GM12801 (cell line): Measurements from ENCODE around the gene DRC3.

ENCODE experiments used
- TF ChIP-seq, protein P1 (sequence below): IDR thresholded peaks from one replicate; pipeline ENCODE4 v1.5.1; 2011; ENCODE audit warnings: control low read depth; ENCODE audit not compliant: insufficient read length; ENCODE audit errors: extremely low read depth

Gene DRC3

DNA sequence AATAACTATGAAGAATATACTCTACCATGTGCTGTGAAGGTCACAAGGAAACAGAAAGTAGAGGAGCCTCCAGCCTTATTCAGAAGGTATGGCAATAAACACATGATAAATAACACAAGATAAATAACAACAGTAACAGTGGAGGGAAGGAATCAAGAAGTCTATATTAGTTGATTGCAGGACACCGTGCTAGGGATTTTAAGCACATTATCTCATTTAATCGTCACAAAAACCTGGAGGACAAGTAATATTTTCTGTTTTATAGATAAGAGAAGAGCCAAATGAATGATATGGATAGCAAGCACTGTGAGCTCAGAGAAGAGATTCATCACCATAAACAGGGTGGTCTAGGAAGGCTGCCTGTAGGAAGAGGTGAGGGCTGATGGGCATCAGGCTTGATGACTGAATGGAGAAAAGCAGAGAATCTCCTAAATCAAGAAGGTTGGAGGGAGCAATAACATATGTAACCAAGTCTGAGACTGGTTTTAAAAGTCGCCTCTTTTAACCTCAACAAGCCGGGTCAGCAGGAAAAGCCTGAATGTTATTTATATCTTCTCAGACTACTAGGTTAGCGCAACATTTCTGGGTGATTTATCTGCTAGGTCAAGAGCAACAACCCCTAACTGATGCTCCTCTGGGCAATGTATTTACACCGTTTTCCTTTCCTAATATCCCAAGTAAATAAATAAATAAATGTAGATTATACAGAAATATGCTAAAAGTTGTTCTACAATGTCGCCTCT lies 8.8 kb upstream of the DRC3 start:
- TF ChIP-seq, protein P1, sequence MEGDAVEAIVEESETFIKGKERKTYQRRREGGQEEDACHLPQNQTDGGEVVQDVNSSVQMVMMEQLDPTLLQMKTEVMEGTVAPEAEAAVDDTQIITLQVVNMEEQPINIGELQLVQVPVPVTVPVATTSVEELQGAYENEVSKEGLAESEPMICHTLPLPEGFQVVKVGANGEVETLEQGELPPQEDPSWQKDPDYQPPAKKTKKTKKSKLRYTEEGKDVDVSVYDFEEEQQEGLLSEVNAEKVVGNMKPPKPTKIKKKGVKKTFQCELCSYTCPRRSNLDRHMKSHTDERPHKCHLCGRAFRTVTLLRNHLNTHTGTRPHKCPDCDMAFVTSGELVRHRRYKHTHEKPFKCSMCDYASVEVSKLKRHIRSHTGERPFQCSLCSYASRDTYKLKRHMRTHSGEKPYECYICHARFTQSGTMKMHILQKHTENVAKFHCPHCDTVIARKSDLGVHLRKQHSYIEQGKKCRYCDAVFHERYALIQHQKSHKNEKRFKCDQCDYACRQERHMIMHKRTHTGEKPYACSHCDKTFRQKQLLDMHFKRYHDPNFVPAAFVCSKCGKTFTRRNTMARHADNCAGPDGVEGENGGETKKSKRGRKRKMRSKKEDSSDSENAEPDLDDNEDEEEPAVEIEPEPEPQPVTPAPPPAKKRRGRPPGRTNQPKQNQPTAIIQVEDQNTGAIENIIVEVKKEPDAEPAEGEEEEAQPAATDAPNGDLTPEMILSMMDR: no peak

DNA sequence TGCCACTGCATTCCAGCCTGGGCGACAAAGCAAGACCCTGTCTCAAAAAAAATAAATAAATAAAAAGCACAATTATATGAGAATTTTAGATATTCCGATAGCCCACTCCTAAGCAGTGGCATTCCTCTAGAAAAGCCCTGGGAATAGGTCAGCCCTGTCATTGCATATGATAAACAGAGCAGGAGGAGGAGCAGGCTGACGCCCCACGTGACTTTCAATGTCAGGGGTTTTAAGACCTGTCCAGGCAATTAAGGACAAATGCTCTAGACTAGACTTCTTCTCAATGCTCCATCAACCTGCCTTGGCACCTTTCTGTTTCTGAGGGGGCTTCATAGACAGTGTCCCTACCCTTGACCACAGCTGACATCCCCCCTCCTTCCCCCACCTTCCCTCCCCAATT lies 8.0 kb upstream of the DRC3 start:
- TF ChIP-seq, protein P1: no peak

DNA sequence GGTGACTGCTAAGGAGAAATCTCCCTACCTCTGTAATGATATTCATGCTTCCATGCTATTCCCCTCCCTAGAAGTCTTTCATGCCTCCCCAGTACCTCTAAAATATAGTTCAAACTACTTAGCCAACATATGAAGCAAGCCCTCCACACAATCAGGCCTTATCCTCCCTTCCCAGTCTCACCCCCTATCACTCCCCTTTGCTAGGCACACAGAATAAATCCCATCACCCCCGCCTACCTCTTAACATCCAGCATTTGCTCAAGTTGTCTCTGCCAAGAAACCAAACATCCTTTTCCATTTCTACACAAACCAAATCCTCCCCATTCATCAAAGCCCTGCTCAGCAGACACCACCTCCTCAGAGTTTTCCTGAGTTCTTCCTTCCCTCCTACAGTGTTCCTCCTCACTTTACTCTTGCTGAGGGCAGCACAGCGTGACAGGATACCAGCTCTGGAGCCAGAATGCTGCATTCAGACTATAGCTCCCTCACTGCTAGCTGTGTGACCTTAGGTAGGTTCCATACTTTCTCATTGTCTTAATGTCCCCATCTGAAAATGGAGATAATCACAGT lies 7.4 kb upstream of the DRC3 start:
- TF ChIP-seq, protein P1: no peak

DNA sequence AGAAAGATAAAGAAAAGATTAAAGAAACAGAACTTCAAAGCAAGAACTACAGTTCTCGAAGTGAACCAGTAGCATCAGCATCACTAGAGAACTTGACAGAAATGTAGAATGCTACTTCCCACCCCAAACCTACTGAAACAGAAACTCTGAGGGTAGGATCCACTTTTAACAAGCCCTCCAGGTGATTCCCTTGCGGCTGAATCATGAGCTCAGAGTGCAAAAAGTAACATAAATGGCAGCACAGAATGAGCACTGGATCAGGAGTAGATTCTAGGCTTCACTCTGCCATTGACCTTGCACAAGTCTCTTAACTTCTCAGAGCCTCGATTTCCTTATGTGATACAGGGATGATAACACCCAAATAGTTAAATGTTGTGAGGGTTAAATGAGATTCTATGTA lies 6.3 kb upstream of the DRC3 start:
- TF ChIP-seq, protein P1: no peak

DNA sequence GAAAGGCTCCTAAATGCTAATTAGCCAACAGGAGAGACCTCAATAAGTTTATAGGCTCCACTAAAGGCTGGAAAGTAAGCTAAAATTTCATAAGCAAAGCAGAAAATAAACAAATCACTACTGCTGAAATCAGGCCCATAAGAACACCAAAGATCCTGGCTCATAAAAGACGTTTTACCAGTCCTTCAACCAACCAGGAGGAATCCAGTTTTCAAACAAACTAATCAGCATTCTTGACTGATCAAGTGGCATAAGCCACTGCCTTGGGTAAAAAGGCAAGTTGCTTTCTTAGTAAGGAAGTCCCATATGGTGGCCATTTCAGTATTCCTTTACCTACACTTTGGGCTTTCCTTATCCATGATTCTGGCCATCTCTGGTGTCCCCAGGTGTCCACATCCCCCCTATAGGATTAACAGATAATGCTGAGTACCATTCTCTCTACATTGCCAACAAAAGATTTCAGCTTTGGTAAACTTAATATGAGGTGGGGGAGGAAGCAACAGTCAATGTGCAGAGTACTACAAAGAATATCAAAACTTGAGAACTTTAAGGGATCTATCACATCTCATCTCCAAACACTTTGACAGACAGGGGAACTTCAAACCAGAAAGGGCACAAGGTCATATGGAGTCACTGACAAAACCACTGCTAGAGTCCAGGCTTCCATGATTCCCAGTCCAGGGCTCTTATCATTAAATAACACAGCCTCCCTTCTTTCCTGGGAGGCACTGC lies 1.8 kb upstream of the DRC3 start:
- TF ChIP-seq, protein P1: no peak

DNA sequence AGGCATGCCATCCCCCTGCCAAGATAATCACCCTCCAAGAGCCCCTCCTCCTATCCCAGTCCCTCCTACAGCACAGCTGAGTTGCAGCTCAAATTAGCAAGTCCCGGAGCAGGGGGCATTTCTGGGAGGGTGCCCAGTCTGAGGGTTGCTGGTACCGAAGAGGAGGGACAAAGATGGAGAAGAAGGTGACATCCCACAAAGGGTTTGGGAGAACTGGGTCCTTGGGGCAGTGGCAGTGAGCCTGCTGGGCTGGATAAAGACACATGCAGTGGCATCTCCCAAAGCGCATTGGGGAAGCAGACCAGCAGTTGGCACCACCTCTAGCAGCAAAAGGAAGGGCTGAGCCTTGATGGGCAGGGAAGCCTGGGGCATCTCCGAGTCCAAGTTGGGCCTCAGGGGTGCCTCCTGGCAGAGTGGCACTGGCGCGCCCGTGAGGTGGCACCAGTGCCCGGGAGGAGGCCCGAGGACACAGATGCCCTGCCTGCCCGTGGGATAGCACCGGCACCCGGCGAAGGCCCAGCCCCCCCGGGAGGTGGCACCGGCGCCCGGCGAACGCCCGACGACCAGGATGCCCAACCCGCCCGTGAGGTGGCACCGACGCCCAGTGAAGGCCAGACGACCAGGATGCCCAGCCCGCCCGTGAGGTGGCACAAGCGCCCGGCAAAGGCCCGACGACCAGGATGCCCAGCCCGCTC lies 1.1 kb upstream of the DRC3 start:
- TF ChIP-seq, protein P1: no peak

DNA sequence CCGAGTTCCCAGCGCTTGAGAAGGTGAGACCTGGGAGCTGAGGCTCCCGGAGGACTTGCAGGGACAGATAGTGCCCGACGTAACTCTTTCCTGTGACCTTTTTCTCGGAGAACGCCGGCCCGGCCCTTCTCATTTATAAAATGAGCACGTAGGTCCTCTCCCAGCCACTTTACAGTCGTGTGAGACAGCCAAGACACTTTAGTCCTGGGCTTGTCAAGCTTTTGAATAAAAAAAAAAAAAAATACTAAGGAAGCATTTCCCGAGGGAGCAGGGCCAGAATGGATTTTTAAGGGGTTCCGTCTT lies 241 bp downstream of the DRC3 start:
- TF ChIP-seq, protein P1: no peak
